Muscle of leg (tissue), 11 donors: ENCODE measurements around the gene ZNF541. TPM values are rescaled to one million over a fixed set of nuclear protein-coding genes. Genes with fewer than 3 reads are reported as not detected.

Source experiments
- DNase-seq: peaks from one replicate; pipeline ENCODE4 v3.0.0; 2013
- H3K27ac ChIP-seq: one replicate; pipeline ENCODE4 v1.5.1; 2013; ENCODE audit warnings: mild to moderate bottlenecking, low read length, control low read depth
- H3K27me3 ChIP-seq: one replicate; pipeline ENCODE4 v1.6.1; 2013; ENCODE audit warnings: low read length; ENCODE audit not compliant: control insufficient read depth, insufficient read depth
- H3K36me3 ChIP-seq: one replicate; pipeline ENCODE4 v1.6.1; 2013; ENCODE audit warnings: low read length; ENCODE audit not compliant: control insufficient read depth, insufficient read depth
- H3K4me1 ChIP-seq: one replicate; pipeline ENCODE4 v1.6.1; 2013; ENCODE audit warnings: low read length; ENCODE audit not compliant: control insufficient read depth, insufficient read depth
- H3K4me3 ChIP-seq: one replicate; pipeline ENCODE4 v1.5.1; 2013; ENCODE audit warnings: low read length, control low read depth
- H3K9me3 ChIP-seq: replicated peaks from 2 replicates; pipeline ENCODE4 v1.6.1; 2013; ENCODE audit warnings: low read depth, low read length; ENCODE audit not compliant: control insufficient read depth
- WGBS: methylation state at CpG from one replicate; pipeline ENCODE4 v1.1.5; 2013; ENCODE audit warnings: missing lambda C conversion rate; ENCODE audit not compliant: insufficient coverage; 5-methylcytosine and 5-hydroxymethylcytosine counted together
- polyA plus RNA-seq, 8 donors: library from polyadenylated mRNA; unstranded; fragments of 120-200 nt; gene quantifications; one replicate each; pipeline versions ENCODE4 v1.2.1 to v1.2.3, GENCODE V29; 2013; ENCODE audit warnings: inconsistent platforms in 1 of 8, low replicate concordance in 1 of 8; ENCODE audit not compliant: insufficient read length in 8 of 8, insufficient read depth in 1 of 8
- total RNA-seq: library from RNA; stranded (reverse); fragments of 120-200 nt; gene quantifications from one replicate; pipeline ENCODE4 v1.2.4, GENCODE V29; 2013

ZNF541 gene
- total and polyA plus RNA-seq, 9 donors = 0.05 to 0.30 (median 0.13) TPM

- Histone ChIP-seq H3K27me3 (peaks cover 49% of the 10 kb centered on the region), H3K36me3 (no peaks in the 10 kb centered on the region), H3K4me3 (no peak overlapping the region), H3K27ac (no peak overlapping the region), H3K4me1 (no peaks in the 10 kb centered on the region), H3K9me3 (no peaks in the 10 kb centered on the region)
- WGBS = 83% methylated on average over 18 of the region's 18 CpGs
- DNase-seq = no peak
These were observed 28.9 kb downstream of the ZNF541 start for GRCh38 chr19:47544075-47544474.

- Histone ChIP-seq H3K9me3 (no peaks in the 10 kb centered on the region), H3K27me3 (peaks cover 49% of the 10 kb centered on the region), H3K36me3 (no peaks in the 10 kb centered on the region), H3K27ac (no peak overlapping the region), H3K4me1 (no peaks in the 10 kb centered on the region), H3K4me3 (no peak overlapping the region)
- DNase-seq = no peak
- 70% methylated on average over 2 of the region's 9 CpGs for WGBS
These were observed 30.9 kb downstream of the ZNF541 start for GRCh38 chr19:47542030-47542475.

GRCh38 chr19:47541518-47541917, 31.4 kb downstream of the ZNF541 start:
- DNase-seq = no peak
- peaks cover 44% of the 10 kb centered on the region for H3K27me3 ChIP-seq
- 100% methylated on average over 1 of the region's 6 CpGs for WGBS
- no peaks in the 10 kb centered on the region for H3K36me3 ChIP-seq
- no peaks in the 10 kb centered on the region for H3K9me3 ChIP-seq
- no peak overlapping the region for H3K27ac ChIP-seq
- H3K4me3 ChIP-seq = no peak overlapping the region
- H3K4me1 ChIP-seq = no peaks in the 10 kb centered on the region

GRCh38 chr19:47540748-47541147, 32.2 kb downstream of the ZNF541 start:
- no peak overlapping the region for H3K4me3 ChIP-seq
- DNase-seq = no peak
- H3K27me3 ChIP-seq = peaks cover 37% of the 10 kb centered on the region
- no peaks in the 10 kb centered on the region for H3K36me3 ChIP-seq
- WGBS = no CpG with 5 or more reads among the region's 4 CpGs
- H3K9me3 ChIP-seq = no peaks in the 10 kb centered on the region
- H3K4me1 ChIP-seq = no peaks in the 10 kb centered on the region
- H3K27ac ChIP-seq = no peak overlapping the region

- WGBS = 27% methylated on average over 9 of the region's 12 CpGs
- H3K4me3 ChIP-seq = no peak overlapping the region
- DNase-seq = no peak
- H3K36me3 ChIP-seq = no peaks in the 10 kb centered on the region
- no peaks in the 10 kb centered on the region for H3K4me1 ChIP-seq
- peaks cover 28% of the 10 kb centered on the region for H3K27me3 ChIP-seq
- no peak overlapping the region for H3K27ac ChIP-seq
- no peaks in the 10 kb centered on the region for H3K9me3 ChIP-seq
These were observed 33.1 kb downstream of the ZNF541 start for GRCh38 chr19:47539747-47540311.

GRCh38 chr19:47538812-47539211, 34.1 kb downstream of the ZNF541 start:
- no peaks in the 10 kb centered on the region for H3K4me1 ChIP-seq
- no peaks in the 10 kb centered on the region for H3K9me3 ChIP-seq
- no peak overlapping the region for H3K27ac ChIP-seq
- H3K4me3 ChIP-seq = no peak overlapping the region
- no peaks in the 10 kb centered on the region for H3K36me3 ChIP-seq
- H3K27me3 ChIP-seq = peaks cover 17% of the 10 kb centered on the region
- 63% methylated on average over 5 of the region's 5 CpGs for WGBS
- no peak for DNase-seq

- Histone ChIP-seq H3K9me3 (no peaks in the 10 kb centered on the region), H3K4me3 (no peak overlapping the region), H3K4me1 (no peaks in the 10 kb centered on the region), H3K36me3 (no peaks in the 10 kb centered on the region), H3K27ac (no peak overlapping the region), H3K27me3 (peaks cover 9% of the 10 kb centered on the region)
- WGBS = 77% methylated on average over 4 of the region's 4 CpGs
- DNase-seq = no peak
These were observed 35.5 kb downstream of the ZNF541 start for GRCh38 chr19:47537493-47537892.

GRCh38 chr19:47534628-47535027, 38.3 kb downstream of the ZNF541 start:
- no CpG with 5 or more reads among the region's 1 CpG for WGBS
- Histone ChIP-seq H3K4me3 (no peak overlapping the region), H3K9me3 (no peaks in the 10 kb centered on the region), H3K4me1 (peaks cover 6% of the 10 kb centered on the region), H3K27me3 (peaks cover 8% of the 10 kb centered on the region), H3K36me3 (no peaks in the 10 kb centered on the region), H3K27ac (no peak overlapping the region)
- no peak for DNase-seq

- DNase-seq = no peak
- Histone ChIP-seq H3K4me1 (peaks cover 6% of the 10 kb centered on the region), H3K36me3 (no peaks in the 10 kb centered on the region), H3K27me3 (no peaks in the 10 kb centered on the region), H3K9me3 (no peaks in the 10 kb centered on the region), H3K27ac (no peak overlapping the region), H3K4me3 (no peak overlapping the region)
- 41% methylated on average over 7 of the region's 14 CpGs for WGBS
These were observed 41.1 kb downstream of the ZNF541 start for GRCh38 chr19:47531640-47532387.

- Histone ChIP-seq H3K4me3 (no peak overlapping the region), H3K36me3 (no peaks in the 10 kb centered on the region), H3K27ac (no peak overlapping the region), H3K27me3 (no peaks in the 10 kb centered on the region), H3K9me3 (no peaks in the 10 kb centered on the region), H3K4me1 (peaks cover 6% of the 10 kb centered on the region)
- WGBS = 69% methylated on average over 12 of the region's 16 CpGs
- DNase-seq = no peak
These were observed 43.8 kb downstream of the ZNF541 start for GRCh38 chr19:47529018-47529742.
